Measurements from ENCODE around the gene HIF3A. TPM values are rescaled to one million over a fixed set of nuclear protein-coding genes. Genes with fewer than 3 reads are reported as not detected.

Gene HIF3A
- total and polyA plus RNA-seq, 9 of the 15 experiments (the other 6 are each of a cell fraction or from before 2014, with no cell fraction given) = 0.29 TPM; not detected in 8

DNA sequence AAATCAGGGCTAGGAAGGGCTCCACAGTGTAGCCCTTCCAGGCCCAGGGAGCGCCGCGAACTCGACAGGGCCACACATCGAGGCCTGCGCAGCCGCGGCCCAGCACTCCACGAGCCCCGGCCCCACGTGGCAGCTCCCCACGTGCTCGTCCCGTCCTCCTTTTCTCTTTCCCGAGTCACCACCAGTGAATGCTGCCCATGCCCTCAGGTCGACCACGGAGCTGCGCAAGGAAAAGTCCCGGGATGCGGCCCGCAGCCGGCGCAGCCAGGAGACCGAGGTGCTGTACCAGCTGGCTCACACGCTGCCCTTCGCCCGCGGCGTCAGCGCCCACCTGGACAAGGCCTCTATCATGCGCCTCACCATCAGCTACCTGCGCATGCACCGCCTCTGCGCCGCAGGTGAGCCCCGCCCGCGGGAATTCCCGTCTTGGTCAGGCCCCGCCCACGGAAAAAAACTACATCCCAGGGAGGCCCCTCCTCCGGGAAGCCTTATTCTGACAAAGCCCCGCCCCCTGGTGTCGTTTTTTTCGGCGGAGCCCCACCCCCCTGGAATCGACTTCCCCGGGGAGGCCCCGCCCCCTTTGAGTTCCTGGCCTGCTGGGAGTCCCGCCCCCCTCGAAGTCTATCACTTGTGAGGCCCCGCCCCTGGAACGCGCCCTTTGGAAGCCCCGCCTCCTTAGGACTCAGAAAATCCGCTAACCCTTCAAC lies 7.0 kb downstream of the HIF3A start (continued):
- TF ChIP-seq CBX5 (IDR thresholded peaks at IDR 0.05; ENCODE audit: borderline replicate concordance, low read depth) (no peak), NRF1 (conservative IDR thresholded peaks at IDR 0.05 in 1 of 2, IDR thresholded peaks at IDR 0.05 in 1 of 2) (0 out of 4 replicates have a peak, but pooled peaks of 1 of the 2 experiments have one; percentile 14)

DNA sequence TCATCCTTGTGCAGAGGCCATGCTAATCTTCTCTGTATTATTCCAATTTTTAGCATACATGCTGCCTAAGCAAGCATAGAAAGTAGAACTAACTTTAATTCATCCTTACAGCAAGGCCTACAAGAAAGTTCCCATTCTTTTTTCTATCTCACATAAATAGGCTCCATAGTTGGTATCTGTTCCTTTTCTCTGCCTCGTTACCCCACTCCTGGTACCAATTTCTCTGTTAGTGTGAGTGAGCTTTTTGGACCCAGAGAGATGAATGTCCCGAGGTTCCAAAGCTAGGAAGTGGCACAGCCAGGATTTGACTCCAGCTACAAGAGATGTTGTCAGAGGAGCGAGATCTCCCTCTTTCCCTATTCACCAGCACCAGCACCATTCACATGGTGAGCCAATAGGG lies 9.7 kb downstream of the HIF3A start:
- WGBS (ENCODE audit: insufficient coverage, low coverage, missing lambda C conversion rate) = 0% methylated on average over 3 of the region's 3 CpGs
- CTCF ChIA-PET (ENCODE audit: low intra/inter-chr PET ratio) = no interaction called here
- FAIRE-seq = no peak

More for the DNA sequence above, 9.7 kb downstream of the HIF3A start:
- POLR2A ChIA-PET = interaction anchor here (0.7 kb wide), 1 partner anchor 218 kb away, joined by 3 read pairs; no protein-coding TSS in a partner anchor
- Histone ChIP-seq H3K9ac (ENCODE audit: insufficient read depth in 1 of 2, low read depth in 2 of 2, low read length in 2 of 2) (no peak overlapping the region), H3K9me1 (ENCODE audit: control insufficient read depth, insufficient read depth, low read length) (no peaks in the 10 kb centered on the region), H3K4me2 (ENCODE audit: insufficient read depth, low read length) (no peak overlapping the region), H3K27ac (ENCODE audit: extremely low read depth, low read depth, low read length) (no peak overlapping the region), H3K4me3 (no peak overlapping the region), H3K27me3 (ENCODE audit: control insufficient read depth in 2 of 2, insufficient read depth in 2 of 2, low read length in 2 of 2) (peaks cover 7 to 17% of the 10 kb centered on the region in 2 experiments; a peak in 4 of 5 replicates), H3K9me3 (replicated peaks; ENCODE audit: control insufficient read depth, insufficient read depth, low read depth, low read length) (0 out of 2 replicates have a peak, but pooled peaks cover 3% of the 10 kb centered on the region), H3K36me3 (ENCODE audit: control insufficient read depth, insufficient read depth, low read length) (no peaks in the 10 kb centered on the region), H3K4me1 (replicated peaks in 1 of 2; ENCODE audit: control insufficient read depth in 2 of 2, insufficient read depth in 2 of 2, low read length in 2 of 2) (peaks cover 0 to 9% of the 10 kb centered on the region in 2 experiments; a peak in 2 of 5 replicates), H3K79me2 (ENCODE audit: control insufficient read depth, insufficient read depth, low read length) (no peaks in the 10 kb centered on the region), H2AFZ (ENCODE audit: low read depth, low read length) (no peak overlapping the region), H4K20me1 (replicated peaks; ENCODE audit: control insufficient read depth, insufficient read depth, low read length) (no peaks in the 10 kb centered on the region)
- in situ Hi-C loops (cut with MboI) (no loop called here), intact Hi-C loops (cut with micrococcal nuclease) (no loop called here)
- no peak for ATAC-seq
- no TSS peak for BruUV-seq (replicated peaks)
- TF ChIP-seq TRIM28 (IDR thresholded peaks at IDR 0.05) (peak; percentile 60; the same call in 1 of the 2 replicates), ZNF707 (CRISPR knock-in tag; conservative IDR thresholded peaks at IDR 0.05) (peak; percentile 98), CHCHD3 (CRISPR knock-in tag; IDR thresholded peaks at IDR 0.05) (no peak)
- DNase-seq (ENCODE audit: extremely low read depth in 1 of 4, low spot score in 3 of 4) = no peak
